Measurements from ENCODE around the gene ZNF326. TPM values are rescaled to one million over a fixed set of nuclear protein-coding genes. Genes with fewer than 3 reads are reported as not detected.
"Not testable (repeated sequence)": the region's sequence is repeated elsewhere in the genome, so short reads cannot be mapped to it uniquely, and the experiment has no call there.

The ZNF326 gene
- total RNA-seq, 1 experiment from 2014 or later = 1.4 TPM

GRCh38 chr1:89959719-89960118 lies 35.2 kb upstream of the ZNF326 start:
- Histone ChIP-seq H3K9me3 (peaks cover 6% of the 10 kb centered on the region; the same call in 1 of the 2 replicates), H3K36me3 (no peaks in the 10 kb centered on the region), H3K27me3 (no peaks in the 10 kb centered on the region), H3K4me3 (no peak overlapping the region)
- no peak for DNase-seq

- Histone ChIP-seq H3K27me3 (no peaks in the 10 kb centered on the region), H3K9me3 (peaks cover 6% of the 10 kb centered on the region; the same call in 1 of the 2 replicates), H3K4me3 (no peak overlapping the region), H3K36me3 (no peaks in the 10 kb centered on the region)
- DNase-seq = no peak
Observed at GRCh38 chr1:89962024-89962741, 32.7 kb upstream of the ZNF326 start.

GRCh38 chr1:89962742-89963075 lies 32.2 kb upstream of the ZNF326 start:
- no peak overlapping the region for H3K4me3 ChIP-seq
- H3K9me3 ChIP-seq = peaks cover 6% of the 10 kb centered on the region; the same call in 1 of the 2 replicates
- no peaks in the 10 kb centered on the region for H3K36me3 ChIP-seq
- DNase-seq = no peak
- H3K27me3 ChIP-seq = no peaks in the 10 kb centered on the region

GRCh38 chr1:89965193-89965768 lies 29.6 kb upstream of the ZNF326 start:
- H3K9me3 ChIP-seq = 0 out of 2 replicates have a peak, but pooled peaks cover 2% of the 10 kb centered on the region

GRCh38 chr1:89966656-89967055 lies 28.3 kb upstream of the ZNF326 start:
- Histone ChIP-seq H3K36me3 (no peaks in the 10 kb centered on the region), H3K9me3 (no peaks in the 10 kb centered on the region), H3K4me3 (no peak overlapping the region), H3K27me3 (no peaks in the 10 kb centered on the region)
- no peak for DNase-seq

More at GRCh38 chr1:89965193-89965768, 29.6 kb upstream of the ZNF326 start:
- Histone ChIP-seq H3K27me3 (no peaks in the 10 kb centered on the region), H3K4me3 (no peak overlapping the region), H3K36me3 (no peaks in the 10 kb centered on the region)
- no peak for DNase-seq

- no peaks in the 10 kb centered on the region for H3K36me3 ChIP-seq
- H3K27me3 ChIP-seq = no peaks in the 10 kb centered on the region
- DNase-seq = no peak
Observed at GRCh38 chr1:89971600-89971999, 23.3 kb upstream of the ZNF326 start.

GRCh38 chr1:89972024-89972423 lies 22.9 kb upstream of the ZNF326 start:
- Histone ChIP-seq H3K4me3 (no peak overlapping the region), H3K36me3 (no peaks in the 10 kb centered on the region), H3K27me3 (no peaks in the 10 kb centered on the region), H3K9me3 (no peaks in the 10 kb centered on the region)
- no peak for DNase-seq

More at GRCh38 chr1:89971600-89971999, 23.3 kb upstream of the ZNF326 start:
- no peaks in the 10 kb centered on the region for H3K9me3 ChIP-seq
- no peak overlapping the region for H3K4me3 ChIP-seq

GRCh38 chr1:89973471-89974127 lies 21.3 kb upstream of the ZNF326 start:
- Histone ChIP-seq H3K36me3 (no peaks in the 10 kb centered on the region), H3K27me3 (no peaks in the 10 kb centered on the region)
- DNase-seq = no peak

GRCh38 chr1:89974256-89974655 lies 20.7 kb upstream of the ZNF326 start:
- Histone ChIP-seq H3K9me3 (no peaks in the 10 kb centered on the region), H3K36me3 (no peaks in the 10 kb centered on the region), H3K4me3 (no peak overlapping the region), H3K27me3 (no peaks in the 10 kb centered on the region)
- no peak for DNase-seq

More at GRCh38 chr1:89973471-89974127, 21.3 kb upstream of the ZNF326 start:
- Histone ChIP-seq H3K9me3 (no peaks in the 10 kb centered on the region), H3K4me3 (no peak overlapping the region)

- H3K4me3 ChIP-seq = no peak overlapping the region
- no peaks in the 10 kb centered on the region for H3K36me3 ChIP-seq
- peak; percentile 84 for DNase-seq
- H3K9me3 ChIP-seq = no peaks in the 10 kb centered on the region
- no peaks in the 10 kb centered on the region for H3K27me3 ChIP-seq
Observed at GRCh38 chr1:89974696-89975470, 20.0 kb upstream of the ZNF326 start.

GRCh38 chr1:89975540-89976125 lies 19.3 kb upstream of the ZNF326 start:
- H3K36me3 ChIP-seq = no peaks in the 10 kb centered on the region
- no peak overlapping the region for H3K4me3 ChIP-seq
- H3K9me3 ChIP-seq = no peaks in the 10 kb centered on the region
- H3K27me3 ChIP-seq = no peaks in the 10 kb centered on the region
- DNase-seq = no peak

- Histone ChIP-seq H3K4me3 (no peak overlapping the region), H3K27me3 (no peaks in the 10 kb centered on the region), H3K36me3 (no peaks in the 10 kb centered on the region), H3K9me3 (no peaks in the 10 kb centered on the region)
- no peak for DNase-seq
Observed at GRCh38 chr1:89978755-89979154, 16.2 kb upstream of the ZNF326 start.

GRCh38 chr1:89980605-89981004 lies 14.3 kb upstream of the ZNF326 start:
- H3K9me3 ChIP-seq = no peaks in the 10 kb centered on the region
- no peak overlapping the region for H3K4me3 ChIP-seq
- no peak for DNase-seq
- H3K36me3 ChIP-seq = no peaks in the 10 kb centered on the region
- no peaks in the 10 kb centered on the region for H3K27me3 ChIP-seq

GRCh38 chr1:89982846-89983245 lies 12.1 kb upstream of the ZNF326 start:
- not testable (repeated sequence) for H3K27me3 ChIP-seq, H3K4me3 ChIP-seq, DNase-seq, H3K9me3 ChIP-seq, H3K36me3 ChIP-seq

GRCh38 chr1:89984564-89985116 lies 10.3 kb upstream of the ZNF326 start:
- H3K27me3 ChIP-seq, H3K9me3 ChIP-seq, H3K36me3 ChIP-seq, DNase-seq, H3K4me3 ChIP-seq: not testable (repeated sequence)

GRCh38 chr1:89986020-89986419 lies 8.9 kb upstream of the ZNF326 start:
- DNase-seq = no peak
- H3K4me3 ChIP-seq = no peak overlapping the region
- no peaks in the 10 kb centered on the region for H3K27me3 ChIP-seq
- no peaks in the 10 kb centered on the region for H3K9me3 ChIP-seq
- no peaks in the 10 kb centered on the region for H3K36me3 ChIP-seq
